OCI-LY7 (cell line): ENCODE measurements around the gene HSD3B2. TPM values are rescaled to one million over a fixed set of nuclear protein-coding genes. Genes with fewer than 3 reads are reported as not detected.
"Not testable (repeated sequence)": the region's sequence is repeated elsewhere in the genome, so short reads cannot be mapped to it uniquely, and the experiment has no call there.

Experiments
- BruUV-seq: library from RNA; stranded (reverse); fragments of 400-500 nt; replicated peaks from 2 replicates; lab custom pipeline; 2021; lab: Mats Ljungman, UMichigan
- CTCF ChIA-PET: fragments of 300-600 bp; sonication (Branson Sonifier 250); formaldehyde crosslinking; loops from one replicate; lab custom pipeline; 2022; ENCODE audit warnings: antibody characterized with exemption; ENCODE audit not compliant: unreplicated experiment; lab: Charles Lee
- POLR2A ChIA-PET: fragments of 300-600 bp; sonication (Branson Sonifier 250); formaldehyde crosslinking; loops from one replicate; lab custom pipeline; 2022; ENCODE audit warnings: antibody characterized with exemption; lab: Charles Lee
- DNase-seq: peaks from one replicate; pipeline ENCODE4 v3.0.0-alpha.2; 2015; ENCODE audit warnings: low spot score
- H2AFZ ChIP-seq: fragments of 200-600 bp; sonication (generic), shearing (Covaris generic); 2 replicates; pipeline ENCODE4 v1.6.1; 2014; ENCODE audit warnings: mild to moderate bottlenecking, antibody characterized with exemption, low read length, moderate library complexity
- H3K27ac ChIP-seq: fragments of 200-600 bp; sonication (generic); 2 replicates; pipeline ENCODE4 v1.5.1; 2014; ENCODE audit warnings: mixed run types, low read depth, mild to moderate bottlenecking, moderate library complexity, low read length, inconsistent platforms; ENCODE audit not compliant: poor library complexity, severe bottlenecking
- H3K36me3 ChIP-seq: fragments of 200-600 bp; sonication (generic); 2 replicates; pipeline ENCODE4 v1.6.1; 2014; ENCODE audit warnings: mild to moderate bottlenecking, antibody characterized with exemption, low read length, moderate library complexity, mixed read lengths; ENCODE audit not compliant: insufficient read depth
- H3K4me1 ChIP-seq: fragments of 200-600 bp; sonication (generic); 2 replicates; pipeline ENCODE4 v1.5.1; 2014; ENCODE audit warnings: mild to moderate bottlenecking, low read length; ENCODE audit not compliant: insufficient read depth, poor library complexity, severe bottlenecking
- H3K4me2 ChIP-seq: fragments of 200-600 bp; sonication (generic); 2 replicates; pipeline ENCODE4 v1.6.1; 2014; ENCODE audit warnings: mild to moderate bottlenecking, low read length
- H3K4me3 ChIP-seq: fragments of 200-600 bp; sonication (generic); 2 replicates; pipeline ENCODE4 v1.5.1; 2014; ENCODE audit warnings: mild to moderate bottlenecking, low read depth, low read length; ENCODE audit not compliant: poor library complexity, severe bottlenecking
- H3K79me2 ChIP-seq: fragments of 200-600 bp; sonication (generic); 2 replicates; pipeline ENCODE4 v1.6.1; 2016; ENCODE audit warnings: low read depth, mild to moderate bottlenecking, low read length, moderate library complexity, mixed read lengths; ENCODE audit not compliant: insufficient read depth
- H3K9me2 ChIP-seq: fragments of 200-600 bp; sonication (generic); 2 replicates; pipeline ENCODE4 v1.6.1; 2016; ENCODE audit warnings: mild to moderate bottlenecking, low read length, mixed read lengths; ENCODE audit not compliant: insufficient read depth
- H3K9me3 ChIP-seq: fragments of 200-600 bp; sonication (generic); 2 replicates; pipeline ENCODE4 v1.6.1; 2014; ENCODE audit warnings: mild to moderate bottlenecking, mixed run types, low read length, mixed read lengths
- H4K20me1 ChIP-seq: fragments of 200-600 bp; sonication (generic); 2 replicates; pipeline ENCODE4 v1.6.1; 2014; ENCODE audit warnings: mild to moderate bottlenecking, antibody characterized with exemption, low read length, moderate library complexity, mixed read lengths; ENCODE audit not compliant: insufficient read depth
- CTCF ChIP-seq: fragments of 200-600 bp; sonication (generic); conservative IDR thresholded peaks from 2 replicates; pipeline ENCODE4 v1.5.1; 2014; ENCODE audit warnings: mild to moderate bottlenecking, antibody characterized with exemption, low read length, moderate library complexity, mixed read lengths
- EZH2phosphoT487 ChIP-seq: fragments of 200-600 bp; sonication (generic); IDR thresholded peaks from 2 replicates; pipeline ENCODE4 v1.6.1; 2018; ENCODE audit warnings: low read depth, borderline replicate concordance, mild to moderate bottlenecking, mixed run types, antibody characterized with exemption, low read length, moderate library complexity, mixed read lengths
- intact Hi-C: fragments of 100-400 bp; cut with micrococcal nuclease; formaldehyde crosslinking; loops from one replicate; pipeline ENCODE4 v1.10.0; 2022; ENCODE audit not compliant: unreplicated experiment
- total RNA-seq, 2 experiments: library from RNA; depleted of rRNA in 1 of 2; stranded (reverse); fragments of >200 nt in 1 of 2; shearing (Covaris generic) in 1 of 2; gene quantifications; 2 replicates each; pipeline ENCODE4 v1.2.3, GENCODE V29; 2014 to 2022

Gene HSD3B2
- total RNA-seq, 2 experiments from 2014 or later = not detected

DNA sequence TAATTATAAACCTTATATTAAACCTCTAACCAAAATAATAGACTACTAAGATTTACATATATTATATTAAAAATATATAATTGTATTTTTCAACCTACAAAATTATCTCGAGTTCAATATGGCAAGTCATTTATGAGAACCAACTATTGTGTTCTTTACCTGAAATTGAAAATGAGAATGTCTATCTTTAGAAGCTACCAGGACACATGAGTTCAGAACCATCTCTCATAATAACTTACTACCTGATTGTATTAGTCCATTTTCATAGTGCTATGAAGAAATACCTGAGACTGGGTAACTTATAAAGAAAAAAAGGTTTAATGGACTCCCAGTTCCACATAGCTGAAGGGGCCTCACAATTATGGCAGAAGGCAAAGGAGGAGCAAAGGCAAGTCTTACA lies 39.6 kb upstream of the HSD3B2 start:
- H3K9me3 ChIP-seq = no peaks in the 10 kb centered on the region
- H3K79me2 ChIP-seq = no peaks in the 10 kb centered on the region
- CTCF ChIA-PET = no interaction called here
- H3K4me1 ChIP-seq = no peaks in the 10 kb centered on the region
- DNase-seq = no peak
- H3K27ac ChIP-seq = no peak overlapping the region
- H3K9me2 ChIP-seq = no peaks in the 10 kb centered on the region
- no peak overlapping the region for H3K4me2 ChIP-seq
- intact Hi-C loops = no loop called here
- TF ChIP-seq EZH2phosphoT487 = no peak
- TF ChIP-seq CTCF = no peak
- H4K20me1 ChIP-seq = no peaks in the 10 kb centered on the region
- no peak overlapping the region for H2AFZ ChIP-seq
- no peak overlapping the region for H3K4me3 ChIP-seq
- no TSS peak for BruUV-seq
- POLR2A ChIA-PET = interaction anchor here (0.6 kb wide), 1 partner anchor 58 kb away, joined by 3 read pairs; no protein-coding TSS in a partner anchor
- no peaks in the 10 kb centered on the region for H3K36me3 ChIP-seq

DNA sequence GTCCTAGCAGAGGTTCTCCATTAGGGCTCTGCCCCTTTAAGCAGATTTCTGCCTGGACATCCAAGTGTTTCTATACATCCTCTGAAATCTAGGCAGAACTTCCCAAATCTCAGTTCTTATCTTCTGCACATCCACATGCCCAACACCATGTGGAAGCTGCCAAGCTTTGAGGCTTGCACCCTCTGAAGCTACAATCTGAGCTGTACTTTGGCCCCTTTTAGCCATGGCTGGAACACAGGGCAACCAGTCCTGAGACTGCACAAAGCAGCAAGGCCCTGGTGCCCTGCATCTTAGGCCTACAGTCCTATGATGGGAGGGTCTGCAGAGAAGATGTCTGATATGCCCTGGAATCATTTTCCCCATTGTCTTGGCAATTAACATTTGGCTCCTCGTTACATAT lies 38.4 kb upstream of the HSD3B2 start:
- Histone ChIP-seq H3K9me2 (no peaks in the 10 kb centered on the region), H3K27ac (no peak overlapping the region), H3K36me3 (no peaks in the 10 kb centered on the region), H3K79me2 (no peaks in the 10 kb centered on the region), H3K9me3 (no peaks in the 10 kb centered on the region), H3K4me1 (no peaks in the 10 kb centered on the region), H3K4me2 (no peak overlapping the region), H2AFZ (no peak overlapping the region), H3K4me3 (no peak overlapping the region), H4K20me1 (no peaks in the 10 kb centered on the region)
- POLR2A ChIA-PET = no interaction called here
- TF ChIP-seq CTCF = no peak
- no peak for TF ChIP-seq EZH2phosphoT487
- CTCF ChIA-PET = no interaction called here
- intact Hi-C loops = no loop called here
- no TSS peak for BruUV-seq
- no peak for DNase-seq

- CTCF ChIA-PET = not testable (repeated sequence)
These were observed 37.4 kb upstream of the HSD3B2 start for GRCh38 chr1:119377594-119377993.

More at GRCh38 chr1:119377594-119377993, 37.4 kb upstream of the HSD3B2 start:
- intact Hi-C loops, H3K4me1 ChIP-seq, H3K4me2 ChIP-seq, H3K27ac ChIP-seq, H3K9me2 ChIP-seq, POLR2A ChIA-PET, DNase-seq, H3K79me2 ChIP-seq, H3K9me3 ChIP-seq, BruUV-seq, H2AFZ ChIP-seq, H3K36me3 ChIP-seq, H4K20me1 ChIP-seq, H3K4me3 ChIP-seq: not testable (repeated sequence)
